GM12878 (cell line): ENCODE measurements around the gene MAST3. TPM values are rescaled to one million over a fixed set of nuclear protein-coding genes. Genes with fewer than 3 reads are reported as not detected.

Source experiments
- ATAC-seq: fragments of 200-7000 bp; cut with Tn5 transposase; 3 replicates; pipeline ENCODE4 v1.9.1; 2020; ENCODE audit warnings: mild to moderate bottlenecking, moderate library complexity
- BruUV-seq: library from RNA; stranded (reverse); fragments of 400-500 nt; replicated peaks from 2 replicates; lab custom pipeline; 2021; lab: Mats Ljungman, UMichigan
- CTCF ChIA-PET: fragments of 300-600 bp; sonication (Branson Sonifier 250); formaldehyde crosslinking; extraction: SDS; loops from one replicate; lab custom pipeline; 2021; ENCODE audit warnings: inconsistent platforms; lab: Yijun Ruan, JAX
- POLR2A ChIA-PET: fragments of 350-600 bp; formaldehyde crosslinking; extraction: SDS; loops from one replicate; lab custom pipeline; 2021; ENCODE audit warnings: inconsistent platforms; lab: Charles Lee
- RAD21 ChIA-PET: fragments of 300-600 bp; sonication (Branson Sonifier 250); formaldehyde crosslinking; loops from one replicate; lab custom pipeline; 2023; ENCODE audit warnings: antibody characterized with exemption; ENCODE audit not compliant: unreplicated experiment; lab: Charles Lee
- SMC1A ChIA-PET: fragments of 300-600 bp; sonication (Branson Sonifier 250); formaldehyde crosslinking; loops from one replicate; lab custom pipeline; 2023; ENCODE audit not compliant: unreplicated experiment, uncharacterized antibody; lab: Charles Lee
- DNase-seq: peaks from one replicate; pipeline ENCODE4 v3.0.0-alpha.2; 2011; ENCODE audit warnings: low read depth, low spot score
- FAIRE-seq: peaks from 3 replicates; lab custom pipeline; 2011; peaks lifted over from hg19 to GRCh38; lab: Jason Lieb, UNC
- H2AFZ ChIP-seq: 2 replicates; pipeline ENCODE4 v1.6.0; 2011; ENCODE audit warnings: low read depth, low read length, control low read depth; ENCODE audit not compliant: control insufficient read depth
- H3K27ac ChIP-seq: 2 replicates; pipeline ENCODE4 v1.5.1; 2011; ENCODE audit warnings: control low read depth; ENCODE audit not compliant: control insufficient read depth, insufficient read depth
- H3K27me3 ChIP-seq, 2 experiments: replicated peaks in 1 of 2; 2 replicates each; pipeline versions ENCODE4 v1.6.0 to v1.6.1; 2011; ENCODE audit warnings: low read length in 1 of 2; ENCODE audit not compliant: control insufficient read depth in 2 of 2, insufficient read depth in 2 of 2
- H3K36me3 ChIP-seq, 2 experiments: 2 replicates each; pipeline ENCODE4 v1.5.1; 2011; ENCODE audit warnings: low read length in 1 of 2; ENCODE audit not compliant: control insufficient read depth in 2 of 2, insufficient read depth in 2 of 2
- H3K4me1 ChIP-seq: 2 replicates; pipeline ENCODE4 v1.6.1; 2011; ENCODE audit warnings: mild to moderate bottlenecking, low read length, moderate library complexity, mixed read lengths; ENCODE audit not compliant: control insufficient read depth, insufficient read depth
- H3K4me2 ChIP-seq: 2 replicates; pipeline ENCODE4 v1.6.0; 2011; ENCODE audit warnings: control low read depth; ENCODE audit not compliant: control insufficient read depth, insufficient read depth
- H3K4me3 ChIP-seq: fragments of 200-600 bp; sonication (generic); 2 replicates; pipeline ENCODE4 v1.5.1; 2016
- H3K79me2 ChIP-seq: 2 replicates; pipeline ENCODE4 v1.6.0; 2011; ENCODE audit warnings: low read length; ENCODE audit not compliant: control insufficient read depth, insufficient read depth
- H3K9ac ChIP-seq: 2 replicates; pipeline ENCODE4 v1.8.0; 2011; ENCODE audit warnings: low read length, control low read depth, mixed read lengths; ENCODE audit not compliant: control insufficient read depth, insufficient read depth
- H3K9me3 ChIP-seq: replicated peaks from 3 replicates; pipeline ENCODE4 v1.5.1; 2011; ENCODE audit warnings: mild to moderate bottlenecking, low read length; ENCODE audit not compliant: control insufficient read depth, insufficient read depth
- H4K20me1 ChIP-seq: 2 replicates; pipeline ENCODE4 v1.6.0; 2011; ENCODE audit not compliant: control insufficient read depth, insufficient read depth
- ASH2L ChIP-seq: fragments of 300-600, 200-600 bp; sonication (generic); IDR thresholded peaks from 2 replicates; pipeline ENCODE4 v1.6.1; 2017; ENCODE audit warnings: low read depth, mild to moderate bottlenecking, borderline replicate concordance
- HDAC2 ChIP-seq: fragments of 200-600 bp; sonication (generic); IDR thresholded peaks from 2 replicates; pipeline ENCODE4 v1.6.1; 2017
- MYC ChIP-seq: IDR thresholded peaks from 2 replicates; pipeline ENCODE4 v1.6.1; 2011; ENCODE audit warnings: mild to moderate bottlenecking, low read length, moderate library complexity, inconsistent platforms; ENCODE audit not compliant: insufficient read depth, insufficient replicate concordance, insufficient read length, severe bottlenecking
- RAD21 ChIP-seq: IDR thresholded peaks from 2 replicates; pipeline ENCODE4 v1.6.1; 2011; ENCODE audit warnings: mild to moderate bottlenecking, low read depth, low read length, moderate library complexity; ENCODE audit not compliant: insufficient read depth
- SMAD1 ChIP-seq: fragments of 450-650 bp; IDR thresholded peaks from 2 replicates; pipeline ENCODE4 v1.6.1; 2018; ENCODE audit warnings: mild to moderate bottlenecking, low read depth; ENCODE audit not compliant: partially characterized antibody
- SMC3 ChIP-seq: IDR thresholded peaks from 2 replicates; pipeline ENCODE4 v1.6.1; 2011; ENCODE audit warnings: low read length, improper control_type of control experiment, borderline replicate concordance
- TARDBP ChIP-seq: IDR thresholded peaks from 2 replicates; pipeline ENCODE4 v1.6.1; 2016; ENCODE audit warnings: borderline replicate concordance
- YY1 ChIP-seq: IDR thresholded peaks from 2 replicates; pipeline ENCODE4 v1.6.1; 2011; ENCODE audit warnings: low read depth, mild to moderate bottlenecking, low read length
- ZNF384 ChIP-seq: IDR thresholded peaks from 2 replicates; pipeline ENCODE4 v1.6.1; 2012; ENCODE audit warnings: low read depth, mild to moderate bottlenecking, low read length, improper control_type of control experiment, borderline replicate concordance
- WGBS: methylation state at CpG from one replicate; pipeline ENCODE4 v1.1.6; 2016; ENCODE audit warnings: low lambda C conversion rate; ENCODE audit not compliant: insufficient replicate concordance, insufficient coverage; ENCODE audit errors: missing lambda C conversion rate; 5-methylcytosine and 5-hydroxymethylcytosine counted together
- in situ Hi-C: fragments of 300-500 bp; cut with MboI; formaldehyde crosslinking; loops from 9 replicates; pipeline ENCODE4 v1.14.3; 2018; ENCODE audit warnings: mixed read lengths
- intact Hi-C: fragments of 100-400 bp; cut with micrococcal nuclease; formaldehyde crosslinking; loops from one replicate; pipeline ENCODE4 v1.14.2; 2022; ENCODE audit not compliant: unreplicated experiment
- polyA plus RNA-seq, 11 experiments: library from polyadenylated mRNA; depleted of rRNA in 4 of 11; unstranded in 6 of 11; stranded (reverse) in 5 of 11; fragments of >200 nt; fragmentation: Nextera tagmentation in 4 of 11; fragmentation: Illumina TruSeq in 1 of 11; extraction: Ambion mirVana in 4 of 11; extraction: Trizol in 1 of 11; gene quantifications; 1 replicate in 1 of 11; 2 replicates in 10 of 11; pipeline versions ENCODE4 v1.2.1 to v1.2.3, GENCODE V29; 2011 to 2016; ENCODE audit warnings: inconsistent platforms in 2 of 11, missing spikeins in 2 of 11, low read depth in 1 of 11
- total RNA-seq, 4 experiments: library from RNA; depleted of rRNA in 3 of 4; stranded (reverse); fragments of >200 nt in 3 of 4; fragmentation: Illumina TruSeq in 1 of 4; extraction: Trizol in 1 of 4; gene quantifications; 2 replicates each; pipeline versions ENCODE4 v1.2.1 to v1.2.3, GENCODE V29; 2013 to 2021

The MAST3 gene
- total and polyA plus RNA-seq, 10 of the 15 experiments (the other 5 are each of a cell fraction or from before 2014, with no cell fraction given): 3.0 to 22.2 (median 7.5) TPM

GRCh38 chr19:18126097-18126496 lies 28.5 kb downstream of the MAST3 start:
- FAIRE-seq: no peak

GRCh38 chr19:18128044-18128443 lies 30.5 kb downstream of the MAST3 start:
- Histone ChIP-seq H3K4me1 (no peaks in the 10 kb centered on the region), H3K36me3 (peaks cover 22 to 23% of the 10 kb centered on the region in 2 experiments; a peak in 3 of 4 replicates), H3K4me2 (no peak overlapping the region), H3K9me3 (no peaks in the 10 kb centered on the region), H3K27ac (no peak overlapping the region), H3K4me3 (no peak overlapping the region), H3K27me3 (no peaks in the 10 kb centered on the region), H3K9ac (no peak overlapping the region), H3K79me2 (no peaks in the 10 kb centered on the region), H2AFZ (no peak overlapping the region), H4K20me1 (no peaks in the 10 kb centered on the region)
- DNase-seq (no peak), ATAC-seq (no peak), FAIRE-seq (no peak)
- WGBS: 95% methylated on average over 3 of the region's 3 CpGs
- no TSS peak for BruUV-seq
- CTCF ChIA-PET: interaction anchor here (0.5 kb wide), 1 partner anchor 251 kb away, joined by 3 read pairs; no protein-coding TSS in a partner anchor
- in situ Hi-C loops (no loop called here), intact Hi-C loops (no loop called here)
- POLR2A ChIA-PET: no interaction called here
- RAD21 ChIA-PET: no interaction called here
- TF ChIP-seq YY1 (no peak), SMAD1 (no peak), RAD21 (no peak), MYC (no peak)
- SMC1A ChIA-PET: interaction anchor here (0.5 kb wide), 1 partner anchor 36 kb away, joined by 3 read pairs; no protein-coding TSS in a partner anchor

More at GRCh38 chr19:18126097-18126496, 28.5 kb downstream of the MAST3 start:
- ChIA-PET RAD21 (no interaction called here), SMC1A (interaction anchor here (0.9 to 1.1 kb wide), 2 partner anchors 9 to 16 kb away, joined by 3 read pairs; no protein-coding TSS in a partner anchor), POLR2A (no interaction called here), CTCF (interaction anchor here (0.6 to 1.5 kb wide), 2 partner anchors 35 to 64 kb away, joined by 3 read pairs; no protein-coding TSS in a partner anchor)
- TF ChIP-seq TARDBP: no peak
- TF ChIP-seq SMC3: no peak
- TF ChIP-seq ASH2L: no peak
- no peak for TF ChIP-seq HDAC2
- TF ChIP-seq ZNF384: no peak
- H3K4me3 ChIP-seq: no peak overlapping the region
- intact Hi-C loops: no loop called here
- H2AFZ ChIP-seq: no peak overlapping the region
- no peaks in the 10 kb centered on the region for H3K4me1 ChIP-seq
- H3K36me3 ChIP-seq: peaks cover 19 to 32% of the 10 kb centered on the region in 2 experiments; a peak in 3 of 4 replicates
- H3K9ac ChIP-seq: no peak overlapping the region
- H3K27ac ChIP-seq: no peak overlapping the region
- 50% methylated on average over 2 of the region's 2 CpGs for WGBS
- no peaks in the 10 kb centered on the region for H3K9me3 ChIP-seq
- no peak overlapping the region for H3K4me2 ChIP-seq
- in situ Hi-C loops: no loop called here
- no peaks in the 10 kb centered on the region for H4K20me1 ChIP-seq
- no peak for ATAC-seq
- no peaks in the 10 kb centered on the region for H3K79me2 ChIP-seq
- no peak for DNase-seq
- no peaks in the 10 kb centered on the region for H3K27me3 ChIP-seq
- no TSS peak for BruUV-seq
